NCI-H460 (cell line): ENCODE results near the gene BRCA1. TPM values are rescaled to one million over a fixed set of nuclear protein-coding genes. Genes with fewer than 3 reads are reported as not detected.
A peak's percentile ranks its signal among the peaks of the same experiment; 100 is the strongest.

Experiments
- DNase-seq: peaks from one replicate; pipeline ENCODE4 v3.0.0-alpha.2; 2016; ENCODE audit warnings: low read depth; ENCODE audit errors: extremely low read depth
- total RNA-seq: library from RNA; depleted of rRNA; stranded (reverse); fragments of >200 nt; shearing (Covaris generic); gene quantifications from 2 replicates; pipeline ENCODE4 v1.2.3, GENCODE V29; 2014

The BRCA1 gene
- total RNA-seq, 1 experiment from 2014 or later: 42.2 TPM

GRCh38 chr17:43026595-43026994 lies 98.6 kb downstream of the BRCA1 start:
- DNase-seq: no peak

GRCh38 chr17:43025766-43026537 lies 99.2 kb downstream of the BRCA1 start:
- no peak for DNase-seq

GRCh38 chr17:43025290-43025657 lies 99.9 kb downstream of the BRCA1 start:
- no peak for DNase-seq

GRCh38 chr17:43024407-43025289 lies 100.5 kb downstream of the BRCA1 start, which contains the start of gene RND2:
RND2 (plus strand) TSS chr17:43025231; CDS start chr17:43025348, 117 bp downstream.
- peak; percentile 89 for DNase-seq

GRCh38 chr17:43021741-43022512 lies 103.2 kb downstream of the BRCA1 start, which contains the start of gene VAT1:
VAT1 (minus strand) TSS chr17:43022385; CDS start chr17:43022322, 63 bp downstream.
- peak; percentile 73 for DNase-seq

- peak; percentile 51 for DNase-seq
These were observed 104.1 kb downstream of the BRCA1 start for GRCh38 chr17:43020789-43021740.

GRCh38 chr17:43020030-43020621 lies 105.0 kb downstream of the BRCA1 start:
- DNase-seq: no peak

GRCh38 chr17:43019418-43019817 lies 105.7 kb downstream of the BRCA1 start:
- no peak for DNase-seq

- DNase-seq: no peak
These were observed 106.2 kb downstream of the BRCA1 start for GRCh38 chr17:43018932-43019331.

- no peak for DNase-seq
These were observed 106.9 kb downstream of the BRCA1 start for GRCh38 chr17:43018008-43018853.

- DNase-seq: no peak
These were observed 108.9 kb downstream of the BRCA1 start for GRCh38 chr17:43016216-43016615.

GRCh38 chr17:43015579-43015978 lies 109.6 kb downstream of the BRCA1 start:
- no peak for DNase-seq

- DNase-seq: no peak
These were observed 110.3 kb downstream of the BRCA1 start for GRCh38 chr17:43014649-43015542.

- DNase-seq: no peak
These were observed 111.0 kb downstream of the BRCA1 start for GRCh38 chr17:43014020-43014648.

GRCh38 chr17:43013296-43013695 lies 111.9 kb downstream of the BRCA1 start:
- no peak for DNase-seq

- no peak for DNase-seq
These were observed 113.3 kb downstream of the BRCA1 start for GRCh38 chr17:43011728-43012472.
